ENCODE data around the gene PLXNA4.

The PLXNA4 gene

DNA sequence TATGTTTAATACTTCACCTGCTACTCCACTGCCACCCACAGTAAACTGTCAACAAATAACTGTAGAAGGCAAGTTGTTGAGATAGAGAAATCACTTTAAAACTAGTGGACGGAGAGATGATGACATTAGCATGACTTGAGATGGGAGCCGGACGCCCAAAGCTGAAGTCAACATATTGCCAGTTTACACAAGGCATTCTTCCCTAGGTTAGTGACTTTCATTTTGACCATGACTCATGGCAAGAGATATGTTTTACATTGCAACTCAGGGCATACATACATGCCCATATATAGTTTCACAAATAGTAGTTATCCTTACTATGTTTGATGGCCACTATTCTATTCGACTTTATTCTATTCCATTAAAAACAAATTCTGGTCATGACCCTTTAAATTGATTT lies 296.6 kb downstream of the PLXNA4 start:
- no peak for DNase-seq (ENCODE audit: low read depth in 2 of 3, low spot score in 1 of 3)

DNA sequence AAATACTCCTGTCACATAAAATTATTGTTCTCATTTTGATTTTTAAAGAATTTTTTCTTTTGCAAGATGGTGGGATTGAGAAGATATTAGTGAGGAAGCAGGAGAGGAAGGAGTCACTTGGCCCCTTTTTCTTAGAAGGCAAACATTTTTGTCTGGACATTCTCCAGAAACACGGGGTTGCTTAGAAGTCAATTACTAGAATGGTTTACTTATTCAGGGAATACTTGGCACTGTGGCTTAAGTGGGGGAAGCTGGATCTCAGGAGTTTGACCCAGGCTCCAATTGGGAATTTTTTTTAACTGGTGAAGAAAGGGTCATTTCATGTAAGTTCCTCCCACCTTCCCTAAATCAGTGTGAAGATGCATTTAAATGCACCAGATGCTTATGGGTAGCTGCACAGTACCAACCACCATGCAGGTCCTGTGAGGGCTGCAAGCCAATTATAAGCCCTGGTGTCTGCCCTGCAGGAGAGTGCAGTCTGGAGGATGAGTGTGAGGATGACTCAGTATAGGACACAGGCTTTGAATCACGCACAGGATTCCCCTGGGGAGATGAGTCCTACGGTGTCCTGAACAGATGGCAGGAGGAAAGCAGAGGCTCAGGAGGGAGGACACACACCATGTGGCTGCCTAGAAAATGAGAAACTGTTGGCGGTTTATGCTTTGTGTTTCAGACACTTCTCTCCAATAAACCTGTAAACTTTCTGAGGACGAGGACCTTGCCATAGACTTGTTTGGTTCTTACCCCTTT lies 299.1 kb downstream of the PLXNA4 start:
- no peak for DNase-seq (ENCODE audit: low read depth in 2 of 3, low spot score in 1 of 3)

DNA sequence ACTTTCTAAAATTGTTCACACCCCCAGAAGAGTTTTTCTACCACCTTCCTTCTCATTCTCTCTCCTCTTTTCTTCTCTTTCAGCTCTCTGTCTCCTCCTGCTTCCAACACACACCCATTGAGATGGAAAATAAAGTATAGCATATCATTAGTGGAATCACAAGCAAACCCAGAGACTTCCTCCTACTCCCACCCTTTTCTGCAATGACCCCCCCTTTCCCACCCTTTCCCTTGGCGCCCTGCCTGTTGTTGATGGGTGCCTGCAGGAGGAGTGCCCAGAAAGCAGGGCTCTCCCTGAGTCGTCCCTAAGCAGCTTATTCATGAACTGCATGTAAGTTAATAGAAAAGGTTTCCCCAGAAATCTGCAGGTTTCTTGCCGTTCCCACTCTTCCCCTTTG lies 300.0 kb downstream of the PLXNA4 start:
- no peak for DNase-seq (ENCODE audit: low read depth in 2 of 3, low spot score in 1 of 3)

GRCh38 chr7:132275416-132276233 lies 300.6 kb downstream of the PLXNA4 start:
- no peak for DNase-seq (ENCODE audit: low read depth in 2 of 3, low spot score in 1 of 3)

DNA sequence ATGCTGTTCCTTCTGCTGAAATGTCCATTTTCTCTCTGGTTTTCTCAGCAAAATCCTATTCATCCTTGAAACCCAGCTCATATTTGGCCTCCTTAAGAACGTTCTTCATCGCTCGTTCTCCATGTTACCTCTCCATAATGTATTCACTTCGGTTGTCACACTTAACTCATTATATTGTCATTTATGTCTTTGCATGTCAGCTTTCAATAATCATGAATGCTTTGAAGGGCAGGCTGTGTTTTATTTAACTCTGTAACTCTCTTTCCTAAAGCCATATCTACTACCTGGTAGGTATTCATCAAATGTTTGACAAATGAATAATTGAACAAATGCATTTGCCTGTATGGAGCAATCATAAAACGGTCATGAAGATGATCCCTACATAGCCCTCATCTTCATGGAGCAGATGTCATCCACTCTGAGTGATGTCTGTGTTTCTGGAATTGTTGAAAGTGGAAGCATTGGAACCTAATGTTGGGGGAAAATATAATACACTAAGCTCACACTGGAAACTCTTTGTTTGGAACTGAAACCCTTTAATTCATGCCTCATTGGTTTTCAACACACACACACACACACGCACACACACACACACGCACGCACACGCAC lies 303.4 kb downstream of the PLXNA4 start:
- DNase-seq (ENCODE audit: low read depth in 2 of 3, low spot score in 1 of 3) = no peak

DNA sequence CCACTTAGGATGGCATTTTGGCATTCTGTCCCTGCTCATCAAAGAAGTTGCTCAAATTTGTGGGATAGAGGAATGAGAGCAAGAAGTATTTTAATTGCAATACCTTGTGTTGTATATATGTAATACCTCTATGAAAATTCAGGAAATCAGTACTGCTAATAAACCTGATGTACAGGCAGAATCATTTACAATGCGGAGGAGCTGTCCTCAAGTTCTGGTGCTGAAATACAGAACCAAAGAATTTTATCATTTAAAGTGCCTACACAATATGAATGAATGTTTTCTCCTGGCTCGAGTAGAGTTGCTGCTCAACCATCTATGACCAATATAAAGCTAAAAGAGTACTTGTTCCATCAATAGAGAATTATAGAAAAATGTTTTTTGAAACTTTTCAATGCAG lies 305.8 kb downstream of the PLXNA4 start:
- no peak for DNase-seq (ENCODE audit: low read depth in 2 of 3, low spot score in 1 of 3)

DNA sequence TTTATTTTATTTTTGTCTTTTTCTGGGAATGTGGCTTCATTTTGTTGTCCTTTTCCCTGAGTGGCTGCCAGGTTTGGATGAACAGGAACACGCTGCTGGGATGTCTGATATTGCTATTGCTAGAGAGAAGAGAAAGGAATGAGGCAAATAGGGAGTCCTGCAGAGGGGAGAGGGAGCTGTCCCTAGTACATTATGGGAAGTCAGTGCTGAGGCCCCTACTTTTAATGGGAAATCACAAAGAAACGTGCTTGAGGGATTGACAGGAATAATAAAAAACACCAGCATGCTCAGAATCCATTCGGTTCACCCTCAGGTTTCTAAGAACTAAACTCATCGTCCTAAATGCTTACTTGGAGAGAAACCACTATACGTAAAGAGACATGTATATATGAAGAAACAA lies 306.6 kb downstream of the PLXNA4 start:
- no peak for DNase-seq (ENCODE audit: low read depth in 2 of 3, low spot score in 1 of 3)

DNA sequence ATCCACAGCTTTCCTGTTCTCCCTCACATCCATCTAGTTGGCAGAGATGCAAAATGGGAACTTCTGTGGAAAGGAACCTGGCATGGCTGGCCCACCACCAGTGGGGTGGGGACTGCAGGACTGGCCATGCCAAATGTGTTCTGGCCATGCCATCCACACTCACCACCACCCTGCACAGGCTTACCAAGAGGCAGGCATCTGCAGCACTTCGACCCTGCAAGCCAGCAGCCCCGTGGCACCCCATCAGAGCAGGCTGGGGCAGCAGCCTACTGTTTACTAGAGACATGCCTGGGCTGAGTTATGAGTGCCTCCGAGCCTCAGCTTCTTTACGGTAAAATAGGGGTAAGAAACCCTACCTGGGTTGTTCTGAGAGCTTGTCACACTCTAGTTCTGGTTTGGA lies 313.1 kb downstream of the PLXNA4 start:
- DNase-seq (ENCODE audit: low read depth in 2 of 3, low spot score in 1 of 3) = no peak

- no peak for DNase-seq (ENCODE audit: low read depth in 2 of 3, low spot score in 1 of 3)
Observed at GRCh38 chr7:132262160-132262470, 314.2 kb downstream of the PLXNA4 start.

DNA sequence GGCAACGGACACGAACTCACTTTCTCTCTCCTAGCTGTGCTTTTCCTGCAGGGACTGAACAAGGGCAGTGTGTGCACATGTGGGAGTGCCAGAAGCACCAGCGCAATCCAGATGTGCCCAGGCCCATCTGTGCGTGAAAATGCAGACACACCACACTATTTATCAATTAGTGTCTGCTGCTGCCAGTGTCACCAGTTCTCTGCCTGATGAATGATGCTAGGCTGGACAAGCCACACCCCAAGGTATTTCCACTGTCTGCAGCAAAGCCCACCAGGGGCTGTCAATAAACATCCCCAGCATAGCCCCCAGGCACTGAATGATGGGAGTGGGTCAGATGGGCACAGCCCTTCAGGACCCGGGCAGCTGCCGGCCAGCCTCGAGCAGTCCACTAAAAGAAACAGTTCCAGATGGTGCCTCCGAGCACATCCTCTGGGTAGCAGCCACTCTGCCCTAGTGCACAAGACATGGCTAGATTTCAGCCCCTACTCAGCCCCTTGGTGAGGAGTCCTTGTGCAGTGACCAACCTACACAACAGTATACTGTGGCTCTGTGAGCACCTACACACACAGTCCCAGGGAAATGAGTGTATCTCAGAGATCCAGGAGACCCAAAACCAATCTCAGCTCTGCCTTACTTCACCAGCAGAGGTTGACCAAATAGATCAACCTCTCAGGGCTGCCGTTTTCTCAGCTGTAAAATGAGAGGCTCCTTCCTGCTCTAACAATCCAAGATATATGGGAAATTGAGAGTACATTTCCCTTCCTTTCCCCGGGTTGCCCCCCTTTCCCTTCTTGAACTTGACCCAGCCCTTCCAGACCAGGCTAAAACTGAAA lies 314.7 kb downstream of the PLXNA4 start:
- no peak for DNase-seq (ENCODE audit: low read depth in 2 of 3, low spot score in 1 of 3)

DNA sequence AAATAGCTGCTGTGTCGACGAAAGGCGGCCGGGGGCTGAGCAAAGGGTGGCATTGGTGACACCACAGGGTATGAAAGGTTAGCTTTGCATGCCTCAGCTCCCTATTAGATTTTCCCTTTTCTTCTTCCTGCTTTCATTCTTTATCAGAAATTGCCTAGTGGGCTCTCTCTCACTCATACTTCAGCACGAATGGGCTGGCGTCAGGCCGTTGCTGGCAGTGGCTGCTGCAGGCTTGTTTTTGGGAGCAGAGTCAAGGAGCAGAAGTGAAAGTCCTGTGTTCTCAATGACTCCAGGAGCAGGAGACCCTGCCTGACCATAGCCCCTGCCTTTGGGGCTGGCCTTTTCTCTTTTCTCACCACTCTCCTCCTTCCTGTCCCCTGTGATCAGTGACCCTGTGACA lies 318.0 kb downstream of the PLXNA4 start:
- no peak for DNase-seq (ENCODE audit: low read depth in 2 of 3, low spot score in 1 of 3)

DNA sequence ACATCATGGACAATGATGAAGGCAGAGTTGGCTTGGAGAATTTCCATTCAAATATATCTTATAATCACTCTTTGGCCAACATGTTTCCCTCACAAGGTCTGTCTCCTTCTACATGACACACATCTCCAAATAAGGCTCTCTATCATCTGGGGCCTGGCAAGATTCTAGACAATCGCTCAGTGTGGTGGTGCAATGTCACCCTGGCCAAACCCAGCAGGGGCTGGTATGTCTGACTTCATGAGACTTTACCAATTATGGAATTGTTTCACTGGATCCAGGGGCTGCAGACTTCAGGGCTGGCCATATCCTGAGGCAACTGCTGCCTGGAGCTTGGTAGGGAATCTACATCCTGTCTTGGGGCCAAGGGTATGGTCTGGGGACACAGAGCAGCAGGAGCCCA lies 319.0 kb downstream of the PLXNA4 start:
- DNase-seq (ENCODE audit: low read depth in 2 of 3, low spot score in 1 of 3) = no peak

- no peak for DNase-seq (ENCODE audit: low read depth in 2 of 3, low spot score in 1 of 3)
Observed at GRCh38 chr7:132256721-132257212, 319.5 kb downstream of the PLXNA4 start.

GRCh38 chr7:132255898-132256297 lies 320.4 kb downstream of the PLXNA4 start:
- no peak for DNase-seq (ENCODE audit: low read depth in 2 of 3, low spot score in 1 of 3)

GRCh38 chr7:132255115-132255797 lies 321.0 kb downstream of the PLXNA4 start:
- DNase-seq (ENCODE audit: low read depth in 2 of 3, low spot score in 1 of 3) = no peak

DNA sequence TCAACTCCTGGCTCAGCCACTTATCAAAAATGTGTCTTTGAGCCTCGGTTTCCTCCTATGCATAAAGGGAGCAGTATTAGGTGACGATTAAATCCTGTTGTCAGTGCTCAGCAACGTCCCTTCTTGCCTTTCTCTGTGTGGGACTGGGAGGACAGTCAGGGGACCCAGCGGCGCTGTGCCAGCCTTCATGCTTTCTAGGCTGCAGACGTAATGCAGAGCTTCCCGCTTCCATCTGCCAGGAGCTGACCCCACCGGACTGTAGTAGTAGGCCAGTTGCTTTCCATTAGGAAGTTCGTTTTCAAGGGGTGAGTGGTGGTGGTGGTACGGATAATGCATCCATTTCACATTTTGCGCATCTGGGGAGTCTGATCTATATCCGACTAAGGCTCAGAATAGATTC lies 321.8 kb downstream of the PLXNA4 start:
- DNase-seq (ENCODE audit: low read depth in 2 of 3, low spot score in 1 of 3) = no peak

DNA sequence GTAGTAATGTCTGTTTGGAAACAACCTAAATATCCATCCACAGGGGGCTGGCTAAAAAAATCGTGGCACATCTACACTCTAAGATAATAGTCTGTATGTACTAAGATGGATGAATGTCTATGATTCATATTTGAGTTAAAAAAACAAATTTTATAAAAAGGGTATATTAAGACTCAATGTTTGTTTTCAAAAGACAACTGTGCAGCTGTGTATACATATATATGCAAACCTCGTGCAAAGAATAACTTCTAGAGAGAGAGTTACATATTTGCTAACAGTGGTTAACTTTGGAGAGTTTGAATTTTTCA lies 323.5 kb downstream of the PLXNA4 start:
- no peak for DNase-seq (ENCODE audit: low read depth in 2 of 3, low spot score in 1 of 3)

DNA sequence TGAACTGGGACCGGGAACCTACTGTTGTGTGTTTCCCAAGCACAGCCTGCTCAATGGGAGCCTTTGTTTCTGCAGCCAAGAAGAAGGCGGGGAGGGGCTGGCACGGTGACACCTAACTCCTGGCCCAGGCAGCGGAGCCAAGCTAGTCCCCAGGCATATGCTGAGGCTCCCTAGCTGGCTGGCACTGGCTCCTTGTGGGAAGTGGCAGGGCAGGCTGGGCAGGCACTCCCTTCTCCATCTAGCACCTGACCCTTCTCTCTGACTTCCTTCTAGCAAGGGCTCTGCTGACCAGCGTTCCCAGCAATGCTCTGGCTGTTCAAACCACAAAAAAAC lies 325.0 kb downstream of the PLXNA4 start:
- DNase-seq (ENCODE audit: low read depth in 2 of 3, low spot score in 1 of 3) = no peak

GRCh38 chr7:132250480-132251326 lies 325.6 kb downstream of the PLXNA4 start:
- no peak for DNase-seq (ENCODE audit: low read depth in 2 of 3, low spot score in 1 of 3)
